K562 (cell line): ENCODE data around the gene SMURF1. TPM values are rescaled to one million over a fixed set of nuclear protein-coding genes. Genes with fewer than 3 reads are reported as not detected.

ENCODE experiments used
- ATAC-seq: fragments of 200-7000 bp; cut with Tn5 transposase; 3 replicates; pipeline ENCODE4 v1.9.1; 2020; ENCODE audit warnings: moderate library complexity
- BruUV-seq: library from RNA; stranded (reverse); fragments of 400-500 nt; replicated peaks from 2 replicates; lab custom pipeline; 2021; lab: Mats Ljungman, UMichigan
- CTCF ChIA-PET: fragments of 300-600 bp; formaldehyde crosslinking; extraction: SDS; loops from one replicate; lab custom pipeline; 2021; ENCODE audit warnings: low intra/inter-chr PET ratio; lab: Yijun Ruan, JAX
- POLR2A ChIA-PET: fragments of 300-600, 350-650 bp; sonication (Branson Sonifier 250); formaldehyde crosslinking; extraction: SDS; loops from one replicate; lab custom pipeline; 2021; ENCODE audit warnings: antibody characterized with exemption, inconsistent platforms; lab: Yijun Ruan, JAX
- DNase-seq, 4 experiments: peaks; one replicate each; pipeline versions ENCODE4 v3.0.0 to v3.0.0-alpha.2; 2011 to 2018; ENCODE audit warnings: low spot score in 3 of 4, mixed read lengths in 3 of 4; ENCODE audit errors: extremely low read depth in 1 of 4
- FAIRE-seq: peaks from 2 replicates; lab custom pipeline; 2011; peaks lifted over from hg19 to GRCh38; lab: Jason Lieb, UNC
- H2AFZ ChIP-seq: 2 replicates; pipeline ENCODE4 v1.6.0; 2011; ENCODE audit warnings: low read depth, low read length, control low read depth, inconsistent platforms
- H3K27ac ChIP-seq: fragments of 200-600 bp; 3 replicates; pipeline ENCODE4 v1.8.0; 2011; ENCODE audit warnings: low read depth, mild to moderate bottlenecking, control low read depth, inconsistent platforms, low read length, moderate library complexity, mixed read lengths; ENCODE audit errors: extremely low read depth
- H3K27me3 ChIP-seq, 2 experiments: fragments of 300-600 bp in 1 of 2; 2 replicates in 1 of 2; 3 replicates in 1 of 2; pipeline versions ENCODE4 v1.6.0 to v1.8.0; 2011; ENCODE audit warnings: inconsistent platforms in 2 of 2, low read length in 2 of 2, mild to moderate bottlenecking in 1 of 2, mixed read lengths in 1 of 2, moderate library complexity in 1 of 2; ENCODE audit not compliant: control insufficient read depth in 2 of 2, insufficient read depth in 2 of 2
- H3K36me3 ChIP-seq: fragments of 300-600 bp; 3 replicates; pipeline ENCODE4 v1.8.0; 2011; ENCODE audit warnings: mild to moderate bottlenecking, low read length, inconsistent platforms; ENCODE audit not compliant: control insufficient read depth, insufficient read depth
- H3K4me1 ChIP-seq, 2 experiments: fragments of 200-600 bp in 1 of 2; replicated peaks in 1 of 2; 2 replicates in 1 of 2; 3 replicates in 1 of 2; pipeline versions ENCODE4 v1.5.1 to v1.8.0; 2011; ENCODE audit warnings: inconsistent platforms in 2 of 2, low read length in 2 of 2, mild to moderate bottlenecking in 1 of 2, mixed read lengths in 1 of 2, moderate library complexity in 1 of 2; ENCODE audit not compliant: control insufficient read depth in 2 of 2, insufficient read depth in 2 of 2
- H3K4me2 ChIP-seq: 2 replicates; pipeline ENCODE4 v1.6.1; 2011; ENCODE audit warnings: low read length, control low read depth, inconsistent platforms, mixed read lengths; ENCODE audit not compliant: insufficient read depth
- H3K4me3 ChIP-seq: fragments of 200-600 bp; sonication (generic), shearing (Covaris generic); 2 replicates; pipeline ENCODE4 v1.5.1; 2016; ENCODE audit warnings: control low read depth, inconsistent platforms
- H3K79me2 ChIP-seq: fragments of 200-600 bp; 3 replicates; pipeline ENCODE4 v1.8.0; 2011; ENCODE audit warnings: low read length, inconsistent platforms; ENCODE audit not compliant: control insufficient read depth, insufficient read depth
- H3K9ac ChIP-seq, 2 experiments: 2 replicates each; pipeline versions ENCODE4 v1.6.0 to v1.6.1; 2011; ENCODE audit warnings: low read depth in 2 of 2, low read length in 2 of 2, control low read depth in 1 of 2, inconsistent platforms in 1 of 2, mild to moderate bottlenecking in 1 of 2, mixed read lengths in 1 of 2; ENCODE audit not compliant: insufficient read depth in 1 of 2
- H3K9me1 ChIP-seq: one replicate; pipeline ENCODE4 v1.6.0; 2011; ENCODE audit warnings: inconsistent platforms, mild to moderate bottlenecking, low read length, moderate library complexity; ENCODE audit not compliant: control insufficient read depth, insufficient read depth
- H3K9me3 ChIP-seq: replicated peaks from 2 replicates; pipeline ENCODE4 v1.5.1; 2011; ENCODE audit warnings: low read depth, low read length, inconsistent platforms; ENCODE audit not compliant: control insufficient read depth, insufficient read depth
- H4K20me1 ChIP-seq: replicated peaks from 2 replicates; pipeline ENCODE4 v1.6.1; 2011; ENCODE audit warnings: low read length, inconsistent platforms, mixed read lengths; ENCODE audit not compliant: control insufficient read depth, insufficient read depth
- HMBOX1 ChIP-seq: sonication (generic); IDR thresholded peaks from 2 replicates; pipeline ENCODE4 v1.6.1; 2016
- KLF10 ChIP-seq: fragments of 250-450 bp; sonication (Bioruptor Pico); IDR thresholded peaks from 2 replicates; pipeline ENCODE4 v1.6.1; 2021; ENCODE audit warnings: matching md5 sums
- NRF1 ChIP-seq, 2 experiments: fragments of 450-650 bp; IDR thresholded peaks in 1 of 2; conservative IDR thresholded peaks in 1 of 2; 2 replicates each; pipeline ENCODE4 v1.6.1; 2014; ENCODE audit warnings: mild to moderate bottlenecking in 2 of 2
- SIX5 ChIP-seq, 2 experiments: IDR thresholded peaks; 2 replicates each; pipeline ENCODE4 v1.6.1; 2011; ENCODE audit warnings: low read length in 2 of 2, borderline replicate concordance in 1 of 2, low read depth in 1 of 2, mild to moderate bottlenecking in 1 of 2, moderate library complexity in 1 of 2; ENCODE audit not compliant: insufficient read depth in 1 of 2
- SNIP1 ChIP-seq: fragments of 450-650 bp; IDR thresholded peaks from 2 replicates; pipeline ENCODE4 v1.7.1; 2017; ENCODE audit warnings: low read depth, mild to moderate bottlenecking
- ZFX ChIP-seq: sonication (generic); formaldehyde crosslinking; IDR thresholded peaks from 2 replicates; pipeline ENCODE4 v1.8.0; 2022; ENCODE audit warnings: mild to moderate bottlenecking, missing genetic modification reagents, moderate library complexity
- ZKSCAN1 ChIP-seq: fragments of 150-350 bp; IDR thresholded peaks from 2 replicates; pipeline ENCODE4 v1.6.1; 2016; ENCODE audit warnings: low read depth, low read length
- ZNF583 ChIP-seq: fragments of 250-450 bp; sonication (Bioruptor Pico); IDR thresholded peaks from 2 replicates; pipeline ENCODE4 v1.4.0; 2020
- ZNF668 ChIP-seq: fragments of 250-450 bp; sonication (Bioruptor Pico); IDR thresholded peaks from 2 replicates; pipeline ENCODE4 v1.8.0; 2022; ENCODE audit warnings: mild to moderate bottlenecking, inconsistent platforms
- WGBS: fragments of 100-300 bp; shearing (Covaris generic); methylation state at CpG from one replicate; pipeline ENCODE4 v1.1.6; 2016; ENCODE audit warnings: low coverage, mixed read lengths; ENCODE audit not compliant: insufficient coverage; ENCODE audit errors: missing lambda C conversion rate; 5-methylcytosine and 5-hydroxymethylcytosine counted together
- in situ Hi-C: fragments of 300-500 bp; cut with MboI; formaldehyde crosslinking; loops from 4 replicates; pipeline ENCODE4 v1.15.0; 2018; ENCODE audit warnings: inconsistent platforms, mixed read lengths
- intact Hi-C: fragments of 100-400 bp; cut with micrococcal nuclease; formaldehyde crosslinking; loops from 2 replicates; pipeline ENCODE4 v1.14.2; 2022
- polyA plus RNA-seq, 8 experiments: library from polyadenylated mRNA; depleted of rRNA in 4 of 8; stranded (reverse) in 5 of 8; unstranded in 3 of 8; fragments of >200 nt; fragmentation: Nextera tagmentation in 2 of 8; fragmentation: Illumina TruSeq in 1 of 8; extraction: Ambion mirVana in 2 of 8; extraction: Trizol in 1 of 8; gene quantifications; 2 replicates each; pipeline versions ENCODE4 v1.2.1 to v1.2.3, GENCODE V29; 2011 to 2014; ENCODE audit warnings: inconsistent platforms in 1 of 8, missing spikeins in 1 of 8
- total RNA-seq, 7 experiments: library from RNA; depleted of rRNA in 6 of 7; stranded (reverse); fragments of >200 nt in 6 of 7; fragmentation: Illumina TruSeq in 2 of 7; extraction: Trizol in 2 of 7; gene quantifications; 2 replicates each; pipeline versions ENCODE4 v1.2.1 to v1.2.3, GENCODE V29; 2011 to 2021; ENCODE audit warnings: low replicate concordance in 1 of 7

SMURF1 gene
- total and polyA plus RNA-seq, 9 of the 15 experiments (the other 6 are each of a cell fraction or from before 2014, with no cell fraction given): 1.0 to 20.1 (median 12.6) TPM

- peaks cover 34% of the 10 kb centered on the region for H3K79me2 ChIP-seq
- no peak overlapping the region for H2AFZ ChIP-seq
- POLR2A ChIA-PET: interaction anchor here (1.2 kb wide), 1 partner anchor 45 kb away, joined by 4 read pairs; no protein-coding TSS in a partner anchor
- H3K4me3 ChIP-seq: no peak overlapping the region
- CTCF ChIA-PET: no interaction called here
- FAIRE-seq (no peak), ATAC-seq (peak; percentile 26; the same call in 1 of the 3 replicates), DNase-seq (no peak)
- peaks cover 8 to 11% of the 10 kb centered on the region in 2 experiments for H3K4me1 ChIP-seq
- no peaks in the 10 kb centered on the region for H3K36me3 ChIP-seq
- TF ChIP-seq ZFX (CRISPR knock-in tag) (no peak), ZKSCAN1 (peak; percentile 95), HMBOX1 (peak; percentile 39; the same call in 1 of the 2 replicates)
- H4K20me1 ChIP-seq: no peaks in the 10 kb centered on the region; the same call in 1 of the 2 replicates
- H3K9me3 ChIP-seq: no peaks in the 10 kb centered on the region
- BruUV-seq: no TSS peak
- intact Hi-C loops: no loop called here
- H3K4me2 ChIP-seq: no peak overlapping the region
- in situ Hi-C loops: no loop called here
- H3K27me3 ChIP-seq: no peaks in the 10 kb centered on the region
- H3K9ac ChIP-seq: no peak overlapping the region
- 90% methylated on average over 3 of the region's 3 CpGs for WGBS
- H3K9me1 ChIP-seq: no peaks in the 10 kb centered on the region
- no peak overlapping the region for H3K27ac ChIP-seq
Measured at GRCh38 chr7:99083733-99084132, 60.2 kb downstream of the SMURF1 start.

- Histone ChIP-seq H3K9me1 (no peaks in the 10 kb centered on the region), H3K79me2 (peaks cover 30% of the 10 kb centered on the region), H3K27ac (no peak overlapping the region), H3K4me3 (no peak overlapping the region), H3K9me3 (no peaks in the 10 kb centered on the region), H3K9ac (no peak overlapping the region), H3K36me3 (no peaks in the 10 kb centered on the region), H4K20me1 (no peaks in the 10 kb centered on the region; the same call in 1 of the 2 replicates), H3K27me3 (no peaks in the 10 kb centered on the region), H2AFZ (no peak overlapping the region), H3K4me2 (no peak overlapping the region), H3K4me1 (peaks cover 7 to 11% of the 10 kb centered on the region in 2 experiments)
- no TSS peak for BruUV-seq
- no peak for ATAC-seq
- FAIRE-seq: no peak
- intact Hi-C loops (no loop called here), in situ Hi-C loops (no loop called here)
- no peak for TF ChIP-seq SNIP1
- TF ChIP-seq NRF1 (conservative IDR thresholded peaks at IDR 0.05 in 1 of 2, IDR thresholded peaks at IDR 0.05 in 1 of 2): no peak
- no peak for TF ChIP-seq ZNF668 (CRISPR knock-in tag)
- no peak for TF ChIP-seq ZNF583
- no peak for TF ChIP-seq SIX5 (IDR thresholded peaks at IDR 0.05; ENCODE audit: borderline replicate concordance in 1 of 2, insufficient read depth in 1 of 2, low read depth in 1 of 2, low read length in 2 of 2)
- TF ChIP-seq KLF10 (CRISPR knock-in tag): no peak
- ChIA-PET CTCF (no interaction called here), POLR2A (interaction anchor here (0.5 kb wide), 1 partner anchor 8 kb away, joined by 3 read pairs; no protein-coding TSS in a partner anchor)
- 93% methylated on average over 2 of the region's 2 CpGs for WGBS
- no peak for DNase-seq
Measured at GRCh38 chr7:99083068-99083651, 60.7 kb downstream of the SMURF1 start.
